ENCODE measurements around the gene CDH4. TPM values are rescaled to one million over a fixed set of nuclear protein-coding genes. Genes with fewer than 3 reads are reported as not detected.

The CDH4 gene
- total RNA-seq, 1 donor from 2014 or later: 3.2 TPM

DNA sequence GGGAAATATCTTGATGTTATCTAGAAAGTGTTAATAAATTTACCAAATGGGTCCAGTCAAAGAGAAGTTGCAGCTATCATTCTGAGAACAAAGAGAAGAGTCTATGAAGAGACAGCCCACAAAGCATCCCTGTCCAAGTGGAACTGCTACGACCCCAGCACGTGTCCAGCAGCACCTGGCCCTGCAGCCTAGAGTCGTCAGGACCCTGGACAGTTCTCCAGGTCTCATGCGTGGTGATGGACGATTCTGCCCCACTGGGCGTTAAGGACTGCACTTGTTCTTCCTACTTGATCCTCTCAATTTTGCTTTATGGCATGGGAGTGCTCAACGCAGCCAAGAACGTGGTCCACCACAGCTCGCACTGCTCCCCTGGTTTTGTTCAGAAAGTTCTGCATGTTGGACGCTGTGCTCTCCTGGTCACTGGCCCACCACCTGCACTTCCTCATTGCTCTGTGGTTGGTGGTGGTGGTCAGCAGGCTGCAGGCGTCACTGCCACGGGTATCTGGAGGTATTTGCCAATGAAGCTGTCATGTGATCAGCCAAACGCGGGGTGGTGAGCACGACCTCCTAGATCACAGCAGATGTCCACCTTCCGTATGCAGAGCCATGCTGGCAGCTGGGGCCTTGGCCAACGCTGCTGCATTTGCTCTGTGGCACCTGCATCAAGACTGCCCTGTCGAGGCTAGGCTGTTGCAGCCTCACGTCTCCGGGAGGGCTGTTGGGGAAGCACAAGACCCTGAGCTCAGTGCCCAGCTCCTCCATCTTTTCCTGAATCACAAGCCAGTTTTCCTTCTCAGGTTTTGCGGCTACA lies 356.4 kb downstream of the CDH4 start:
- H3K4me1 Mint-ChIP-seq (ENCODE audit: low read depth, unreplicated experiment): no peaks in the 10 kb centered on the region
- no peak overlapping the region for H3K4me3 ChIP-seq (ENCODE audit: insufficient read depth, low read depth, low read length)
- no peaks in the 10 kb centered on the region for H3K36me3 ChIP-seq (ENCODE audit: insufficient read depth, low read length)
- H3K27ac ChIP-seq (ENCODE audit: low read depth, low read length): no peak overlapping the region
- H3K4me3 Mint-ChIP-seq (ENCODE audit: unreplicated experiment): no peak overlapping the region
- peak; percentile 24 for DNase-seq (ENCODE audit: low read depth)
- FAIRE-seq: no peak
- H3K27me3 Mint-ChIP-seq (ENCODE audit: low read depth, unreplicated experiment): peaks cover 47% of the 10 kb centered on the region
- peaks cover 7% of the 10 kb centered on the region for H3K9me3 Mint-ChIP-seq (ENCODE audit: unreplicated experiment)
- H3K9ac ChIP-seq (ENCODE audit: low read length): no peak overlapping the region
- no peaks in the 10 kb centered on the region for H3K27me3 ChIP-seq (ENCODE audit: insufficient read depth, low read length)
- TF ChIP-seq, protein P1, sequence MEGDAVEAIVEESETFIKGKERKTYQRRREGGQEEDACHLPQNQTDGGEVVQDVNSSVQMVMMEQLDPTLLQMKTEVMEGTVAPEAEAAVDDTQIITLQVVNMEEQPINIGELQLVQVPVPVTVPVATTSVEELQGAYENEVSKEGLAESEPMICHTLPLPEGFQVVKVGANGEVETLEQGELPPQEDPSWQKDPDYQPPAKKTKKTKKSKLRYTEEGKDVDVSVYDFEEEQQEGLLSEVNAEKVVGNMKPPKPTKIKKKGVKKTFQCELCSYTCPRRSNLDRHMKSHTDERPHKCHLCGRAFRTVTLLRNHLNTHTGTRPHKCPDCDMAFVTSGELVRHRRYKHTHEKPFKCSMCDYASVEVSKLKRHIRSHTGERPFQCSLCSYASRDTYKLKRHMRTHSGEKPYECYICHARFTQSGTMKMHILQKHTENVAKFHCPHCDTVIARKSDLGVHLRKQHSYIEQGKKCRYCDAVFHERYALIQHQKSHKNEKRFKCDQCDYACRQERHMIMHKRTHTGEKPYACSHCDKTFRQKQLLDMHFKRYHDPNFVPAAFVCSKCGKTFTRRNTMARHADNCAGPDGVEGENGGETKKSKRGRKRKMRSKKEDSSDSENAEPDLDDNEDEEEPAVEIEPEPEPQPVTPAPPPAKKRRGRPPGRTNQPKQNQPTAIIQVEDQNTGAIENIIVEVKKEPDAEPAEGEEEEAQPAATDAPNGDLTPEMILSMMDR (IDR thresholded peaks at IDR 0.05; ENCODE audit: insufficient read depth, low read depth, low read length): no peak
- TF ChIP-seq EZH2 (IDR thresholded peaks at IDR 0.05; ENCODE audit: insufficient read depth, low read length): no peak
- H3K4me2 ChIP-seq (ENCODE audit: low read length): no peak overlapping the region
- H3K4me1 ChIP-seq (ENCODE audit: insufficient read depth, low read length): peaks cover 4% of the 10 kb centered on the region
- peaks cover 14% of the 10 kb centered on the region for H4K20me1 ChIP-seq (ENCODE audit: insufficient read depth, low read length)
- peaks cover 2% of the 10 kb centered on the region for H3K36me3 Mint-ChIP-seq (ENCODE audit: low read depth, unreplicated experiment)
- H2AFZ ChIP-seq (ENCODE audit: low read depth, low read length): no peak overlapping the region
- H3K79me2 ChIP-seq (ENCODE audit: insufficient read depth, low read length): no peaks in the 10 kb centered on the region
- no peak overlapping the region for H3K27ac Mint-ChIP-seq (ENCODE audit: unreplicated experiment)
- peaks cover 8% of the 10 kb centered on the region for H3K9me3 ChIP-seq (ENCODE audit: insufficient read depth, low read depth, low read length)

DNA sequence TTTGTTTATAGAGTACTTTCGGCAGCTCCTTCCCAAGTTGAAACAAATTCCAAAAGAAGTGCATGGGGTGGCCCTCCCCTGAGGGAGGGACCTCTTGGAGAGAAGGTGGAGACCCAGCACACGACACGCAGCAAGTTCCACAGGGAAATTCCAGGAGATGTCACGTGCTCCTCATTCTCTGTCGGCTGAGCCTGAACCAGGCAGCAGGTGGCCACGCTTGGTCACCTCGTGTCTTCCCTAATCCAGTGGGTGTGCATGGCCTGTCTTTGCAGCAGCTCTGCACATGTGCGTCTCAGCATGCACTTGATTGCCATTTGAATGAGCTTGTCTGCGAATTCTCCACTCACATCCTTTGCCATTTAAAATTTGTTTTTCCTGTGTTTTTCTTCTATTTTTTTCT lies 357.4 kb downstream of the CDH4 start:
- FAIRE-seq (no peak), DNase-seq (ENCODE audit: low read depth) (no peak)
- TF ChIP-seq EZH2 (IDR thresholded peaks at IDR 0.05; ENCODE audit: insufficient read depth, low read length): no peak
- TF ChIP-seq, protein P1 (IDR thresholded peaks at IDR 0.05; ENCODE audit: insufficient read depth, low read depth, low read length): no peak
- no peak overlapping the region for H3K4me3 Mint-ChIP-seq (ENCODE audit: unreplicated experiment)
- Histone ChIP-seq H3K9me3 (ENCODE audit: insufficient read depth, low read depth, low read length) (no peaks in the 10 kb centered on the region), H2AFZ (ENCODE audit: low read depth, low read length) (no peak overlapping the region), H3K36me3 (ENCODE audit: insufficient read depth, low read length) (no peaks in the 10 kb centered on the region), H3K79me2 (ENCODE audit: insufficient read depth, low read length) (no peaks in the 10 kb centered on the region), H3K9ac (ENCODE audit: low read length) (no peak overlapping the region), H3K4me3 (ENCODE audit: insufficient read depth, low read depth, low read length) (no peak overlapping the region), H3K4me1 (ENCODE audit: insufficient read depth, low read length) (peaks cover 4% of the 10 kb centered on the region), H3K27me3 (ENCODE audit: insufficient read depth, low read length) (no peaks in the 10 kb centered on the region), H3K27ac (ENCODE audit: low read depth, low read length) (no peak overlapping the region), H4K20me1 (ENCODE audit: insufficient read depth, low read length) (peaks cover 23% of the 10 kb centered on the region), H3K4me2 (ENCODE audit: low read length) (no peak overlapping the region)
- no peaks in the 10 kb centered on the region for H3K4me1 Mint-ChIP-seq (ENCODE audit: low read depth, unreplicated experiment)
- H3K9me3 Mint-ChIP-seq (ENCODE audit: unreplicated experiment): peaks cover 2% of the 10 kb centered on the region
- peaks cover 51% of the 10 kb centered on the region for H3K27me3 Mint-ChIP-seq (ENCODE audit: low read depth, unreplicated experiment)
- H3K36me3 Mint-ChIP-seq (ENCODE audit: low read depth, unreplicated experiment): no peaks in the 10 kb centered on the region
- no peak overlapping the region for H3K27ac Mint-ChIP-seq (ENCODE audit: unreplicated experiment)

Data from astrocyte (in vitro differentiated cells and primary cell).